ENCODE data around the gene OBP2B.
"Not testable (repeated sequence)": the region's sequence is repeated elsewhere in the genome, so short reads cannot be mapped to it uniquely, and the experiment has no call there.

The OBP2B gene

GRCh38 chr9:133253268-133253667 is 44.2 kb upstream of the OBP2B start:
- TF ChIP-seq CTCF (IDR thresholded peaks at IDR 0.05; ENCODE audit: low read depth, low read length), result no peak

GRCh38 chr9:133252301-133253020 is 43.4 kb upstream of the OBP2B start:
- H3K4me3 ChIP-seq (ENCODE audit: low read depth, low read length), result no peak overlapping the region

More at GRCh38 chr9:133253268-133253667, 44.2 kb upstream of the OBP2B start:
- H3K4me3 ChIP-seq (ENCODE audit: low read depth, low read length), result no peak overlapping the region

GRCh38 chr9:133251773-133252172 is 42.7 kb upstream of the OBP2B start:
- TF ChIP-seq CTCF (IDR thresholded peaks at IDR 0.05; ENCODE audit: low read depth, low read length), result no peak
- H3K4me3 ChIP-seq (ENCODE audit: low read depth, low read length), result no peak overlapping the region

More at GRCh38 chr9:133252301-133253020, 43.4 kb upstream of the OBP2B start:
- TF ChIP-seq CTCF (IDR thresholded peaks at IDR 0.05; ENCODE audit: low read depth, low read length), result no peak

- H3K4me3 ChIP-seq (ENCODE audit: low read depth, low read length), result not testable (repeated sequence)
Measured at GRCh38 chr9:133251221-133251620, 42.2 kb upstream of the OBP2B start.

GRCh38 chr9:133250741-133251170 is 41.7 kb upstream of the OBP2B start:
- no peak overlapping the region for H3K4me3 ChIP-seq (ENCODE audit: low read depth, low read length)
- TF ChIP-seq CTCF (IDR thresholded peaks at IDR 0.05; ENCODE audit: low read depth, low read length), result no peak

GRCh38 chr9:133249337-133249736 is 40.3 kb upstream of the OBP2B start:
- TF ChIP-seq CTCF (IDR thresholded peaks at IDR 0.05; ENCODE audit: low read depth, low read length), result no peak
- H3K4me3 ChIP-seq (ENCODE audit: low read depth, low read length), result no peak overlapping the region

- no peak for TF ChIP-seq CTCF (IDR thresholded peaks at IDR 0.05; ENCODE audit: low read depth, low read length)
- H3K4me3 ChIP-seq (ENCODE audit: low read depth, low read length), result no peak overlapping the region
Measured at GRCh38 chr9:133248726-133249295, 39.8 kb upstream of the OBP2B start.

Measured in WI38 (cell line).